Stimulated activated CD8-positive, alpha-beta memory T cell treated with anti-CD3 and anti-CD28 coated beads, Interleukin-7, amount 100 ng/mL, for 48 hours (primary cell): ENCODE measurements around the gene SRRM2.
"Not testable (repeated sequence)": the region's sequence is repeated elsewhere in the genome, so short reads cannot be mapped to it uniquely, and the experiment has no call there.

Experiments used
- DNase-seq, 2 donors: peaks; one replicate each; pipeline ENCODE4 v3.0.0-alpha.2; 2020; ENCODE audit warnings: low read depth in 1 of 2; ENCODE audit errors: extremely low read depth in 1 of 2

Gene SRRM2

GRCh38 chr16:2713985-2714774, 38.3 kb upstream of the SRRM2 start:
- no peak for DNase-seq

GRCh38 chr16:2715064-2715463, 37.4 kb upstream of the SRRM2 start:
- DNase-seq: no peak

GRCh38 chr16:2715519-2715918, 36.9 kb upstream of the SRRM2 start:
- peak; percentile 50 to 73 for DNase-seq

- no peak for DNase-seq
Observed at GRCh38 chr16:2715966-2716885, 36.2 kb upstream of the SRRM2 start.

GRCh38 chr16:2716948-2717347, 35.5 kb upstream of the SRRM2 start:
- no peak for DNase-seq

GRCh38 chr16:2717383-2718263, 34.8 kb upstream of the SRRM2 start:
- DNase-seq: no peak

- DNase-seq: no peak
Observed at GRCh38 chr16:2719328-2720063, 32.9 kb upstream of the SRRM2 start.

- no peak for DNase-seq
Observed at GRCh38 chr16:2720064-2720457, 32.4 kb upstream of the SRRM2 start, which contains the start of gene PRSS27. Gene PRSS27 (minus strand): TSS chr16:2720224. CDS start chr16:2720160, 64 bp downstream.

GRCh38 chr16:2720719-2721633, 31.5 kb upstream of the SRRM2 start:
- DNase-seq: peak; percentile 83 to 84

- DNase-seq: not testable (repeated sequence)
Observed at GRCh38 chr16:2721634-2722173, 30.7 kb upstream of the SRRM2 start.

- DNase-seq: no peak
Observed at GRCh38 chr16:2724088-2724676, 28.3 kb upstream of the SRRM2 start.

GRCh38 chr16:2724816-2725348, 27.6 kb upstream of the SRRM2 start:
- DNase-seq: no peak

- DNase-seq: no peak
Observed at GRCh38 chr16:2726923-2727322, 25.5 kb upstream of the SRRM2 start.

- no peak for DNase-seq
Observed at GRCh38 chr16:2728034-2728433, 24.4 kb upstream of the SRRM2 start.

- no peak for DNase-seq
Observed at GRCh38 chr16:2734844-2735515, 17.5 kb upstream of the SRRM2 start.

- no peak for DNase-seq
Observed at GRCh38 chr16:2736476-2737237, 15.8 kb upstream of the SRRM2 start.

GRCh38 chr16:2737238-2737605, 15.2 kb upstream of the SRRM2 start:
- no peak for DNase-seq
